ENCODE measurements around the gene CLEC18A. TPM values are rescaled to one million over a fixed set of nuclear protein-coding genes. Genes with fewer than 3 reads are reported as not detected.

Gene CLEC18A
- total RNA-seq, 1 donor = 0.27 TPM

GRCh38 chr16:69924041-69924775, 26.9 kb upstream of the CLEC18A start:
- no peak overlapping the region for H3K4me3 ChIP-seq (ENCODE audit: low read depth, low read length)
- no peak for TF ChIP-seq CTCF (IDR thresholded peaks at IDR 0.05; ENCODE audit: insufficient read depth, low read length)
- DNase-seq (ENCODE audit: low read depth) = no peak

- DNase-seq (ENCODE audit: low read depth) = peak; percentile 93
- TF ChIP-seq CTCF (IDR thresholded peaks at IDR 0.05; ENCODE audit: insufficient read depth, low read length) = no peak
- H3K4me3 ChIP-seq (ENCODE audit: low read depth, low read length) = peak overlapping the region; percentile 53
Observed at GRCh38 chr16:69924777-69925191, 26.4 kb upstream of the CLEC18A start.

GRCh38 chr16:69925311-69925710, 25.8 kb upstream of the CLEC18A start:
- no peak for DNase-seq (ENCODE audit: low read depth)
- no peak for TF ChIP-seq CTCF (IDR thresholded peaks at IDR 0.05; ENCODE audit: insufficient read depth, low read length)
- H3K4me3 ChIP-seq (ENCODE audit: low read depth, low read length) = peak overlapping the region; percentile 53

- no peak overlapping the region for H3K4me3 ChIP-seq (ENCODE audit: low read depth, low read length)
Observed at GRCh38 chr16:69926241-69926640, 24.9 kb upstream of the CLEC18A start.

DNA sequence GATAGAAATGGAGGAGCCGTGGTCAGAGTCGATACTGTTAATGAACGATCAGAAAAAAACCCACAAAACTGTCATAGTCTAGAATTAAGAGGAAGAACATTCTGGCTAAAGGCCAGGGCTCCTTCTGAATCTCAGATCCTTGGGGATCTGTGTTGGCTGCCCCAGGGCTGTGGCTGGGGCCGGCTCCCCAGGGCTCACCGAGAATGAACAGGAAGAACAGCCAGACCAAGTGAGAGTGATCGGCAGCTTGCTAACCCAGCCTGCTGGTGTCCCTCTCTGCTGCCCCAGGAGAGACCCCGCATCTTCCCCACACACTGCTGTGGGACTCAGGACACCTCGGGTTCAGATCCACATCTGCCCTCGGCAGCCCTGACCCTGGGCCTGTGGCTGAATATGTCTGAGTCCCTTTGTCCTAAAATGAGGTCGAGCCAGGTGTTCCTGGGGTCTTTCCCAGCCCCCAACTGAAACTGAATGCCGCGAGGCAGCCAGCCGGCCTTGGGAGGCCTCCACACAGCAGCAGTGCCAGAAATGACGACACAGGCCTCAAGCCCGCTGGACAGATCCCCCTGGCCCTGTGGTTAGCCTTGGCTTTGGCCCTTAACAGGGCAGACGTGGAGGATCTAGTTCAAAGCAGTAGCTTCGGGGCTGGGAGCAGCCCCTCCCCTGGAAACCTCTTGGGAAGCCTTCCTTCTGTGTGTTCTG, 23.9 kb upstream of the CLEC18A start:
- peak; percentile 88 for DNase-seq (ENCODE audit: low read depth)
- no peak for TF ChIP-seq CTCF (IDR thresholded peaks at IDR 0.05; ENCODE audit: insufficient read depth, low read length)
- H3K4me3 ChIP-seq (ENCODE audit: low read depth, low read length) = no peak overlapping the region

More at GRCh38 chr16:69926241-69926640, 24.9 kb upstream of the CLEC18A start:
- TF ChIP-seq CTCF (IDR thresholded peaks at IDR 0.05; ENCODE audit: insufficient read depth, low read length) = no peak
- DNase-seq (ENCODE audit: low read depth) = no peak

GRCh38 chr16:69928856-69929400, 22.2 kb upstream of the CLEC18A start:
- DNase-seq (ENCODE audit: low read depth) = no peak

More at GRCh38 chr16:69928856-69929400, 22.2 kb upstream of the CLEC18A start:
- TF ChIP-seq CTCF (IDR thresholded peaks at IDR 0.05; ENCODE audit: insufficient read depth, low read length) = no peak
- H3K4me3 ChIP-seq (ENCODE audit: low read depth, low read length) = no peak overlapping the region

All from fibroblast of the aortic adventitia (primary cell).